SK-N-SH (cell line): ENCODE results near the gene PTPRG. TPM values are rescaled to one million over a fixed set of nuclear protein-coding genes. Genes with fewer than 3 reads are reported as not detected.

Source experiments
- CTCF ChIA-PET: fragments of 300-600, 350-600 bp; formaldehyde crosslinking; extraction: SDS; loops from one replicate; lab custom pipeline; 2021; lab: Yijun Ruan, JAX
- POLR2A ChIA-PET: fragments of 350-600 bp; sonication (Branson Sonifier 250); formaldehyde crosslinking; extraction: SDS; loops from one replicate; lab custom pipeline; 2020; ENCODE audit warnings: antibody characterized with exemption, inconsistent platforms; lab: Yijun Ruan, JAX
- DNase-seq: peaks from one replicate; pipeline ENCODE4 v3.0.0; 2012
- H2AFZ ChIP-seq: fragments of 200-600 bp; sonication (generic); 2 replicates; pipeline ENCODE4 v1.8.1; 2016; ENCODE audit warnings: antibody characterized with exemption, mild to moderate bottlenecking, low read depth
- H3F3A ChIP-seq: fragments of 200-600 bp; sonication (generic); replicated peaks from 2 replicates; pipeline ENCODE3; 2016; ENCODE audit warnings: antibody characterized with exemption, mild to moderate bottlenecking; ENCODE audit not compliant: insufficient read depth
- H3K27ac ChIP-seq, 2 experiments: fragments of 200-500 bp in 1 of 2; fragments of 200-600 bp in 1 of 2; sonication (Bioruptor generic) in 1 of 2; sonication (generic), shearing (Covaris generic) in 1 of 2; 2 replicates each; pipeline versions ENCODE4 v1.5.1 to v1.6.1; 2014 to 2016; ENCODE audit warnings: low read depth in 2 of 2, inconsistent platforms in 1 of 2, low read length in 1 of 2, mild to moderate bottlenecking in 1 of 2, mixed read lengths in 1 of 2
- H3K27me3 ChIP-seq: fragments of 200-600 bp; sonication (generic), shearing (Covaris generic); 2 replicates; pipeline ENCODE4 v1.6.1; 2016; ENCODE audit warnings: mixed run types; ENCODE audit not compliant: insufficient read depth
- H3K36me3 ChIP-seq, 2 experiments: fragments of 200-500 bp in 1 of 2; fragments of 200-600 bp in 1 of 2; sonication (Bioruptor generic) in 1 of 2; sonication (generic) in 1 of 2; replicated peaks in 1 of 2; 2 replicates each; pipeline versions ENCODE3 to v1.5.1; 2014 to 2016; ENCODE audit warnings: low read length in 1 of 2, mild to moderate bottlenecking in 1 of 2; ENCODE audit not compliant: insufficient read depth in 2 of 2, control insufficient read depth in 1 of 2
- H3K4me1 ChIP-seq, 2 experiments: fragments of 200-500 bp in 1 of 2; fragments of 200-600 bp in 1 of 2; sonication (Bioruptor generic) in 1 of 2; sonication (generic), shearing (Covaris generic) in 1 of 2; 2 replicates each; pipeline versions ENCODE4 v1.5.1 to v1.6.1; 2014 to 2016; ENCODE audit warnings: low read depth in 1 of 2, low read length in 1 of 2, mixed run types in 1 of 2; ENCODE audit not compliant: insufficient read depth in 2 of 2, control insufficient read depth in 1 of 2
- H3K4me2 ChIP-seq: fragments of 200-600 bp; sonication (generic), shearing (Covaris generic); 2 replicates; pipeline ENCODE4 v1.6.1; 2017; ENCODE audit warnings: mixed run types
- H3K4me3 ChIP-seq, 2 experiments: fragments of 200-500 bp in 1 of 2; fragments of 200-600 bp in 1 of 2; sonication (Bioruptor generic) in 1 of 2; sonication (generic), shearing (Covaris generic) in 1 of 2; 2 replicates each; pipeline versions ENCODE4 v1.5.1 to v1.8.1; 2014 to 2016; ENCODE audit warnings: low read depth in 2 of 2, inconsistent platforms in 1 of 2, low read length in 1 of 2, mild to moderate bottlenecking in 1 of 2, mixed read lengths in 1 of 2, moderate library complexity in 1 of 2
- H3K79me2 ChIP-seq: fragments of 200-600 bp; sonication (generic); 2 replicates; pipeline ENCODE4 v1.8.1; 2017; ENCODE audit warnings: mild to moderate bottlenecking; ENCODE audit not compliant: insufficient read depth
- H3K9ac ChIP-seq: fragments of 200-600 bp; sonication (generic); 2 replicates; pipeline ENCODE4 v1.6.1; 2017; ENCODE audit warnings: mixed run types
- H3K9me2 ChIP-seq: fragments of 200-600 bp; sonication (generic); 2 replicates; pipeline ENCODE4 v1.6.1; 2017; ENCODE audit warnings: mixed run types
- H3K9me3 ChIP-seq: fragments of 200-600 bp; sonication (generic); 2 replicates; pipeline ENCODE4 v1.6.1; 2017; ENCODE audit warnings: mixed run types, mild to moderate bottlenecking, moderate library complexity
- H4K20me1 ChIP-seq: fragments of 200-600 bp; sonication (generic); 2 replicates; pipeline ENCODE4 v1.6.1; 2017; ENCODE audit warnings: mild to moderate bottlenecking, mixed run types; ENCODE audit not compliant: insufficient read depth
- CTCF ChIP-seq: fragments of 200-600 bp; sonication (generic); IDR thresholded peaks from 2 replicates; pipeline ENCODE4 v1.6.1; 2017; ENCODE audit warnings: antibody characterized with exemption, mild to moderate bottlenecking, moderate library complexity
- GATA2 ChIP-seq: sonication (generic); formaldehyde crosslinking; IDR thresholded peaks from 2 replicates; pipeline ENCODE4 v1.5.0; 2020; ENCODE audit warnings: mild to moderate bottlenecking, missing genetic modification reagents
- NRF1 ChIP-seq: IDR thresholded peaks from 2 replicates; pipeline ENCODE4 v1.6.1; 2012; ENCODE audit warnings: low read depth, mild to moderate bottlenecking, low read length
- RAD21 ChIP-seq: IDR thresholded peaks from 2 replicates; pipeline ENCODE4 v1.6.1; 2012; ENCODE audit warnings: mild to moderate bottlenecking, low read length
- RFX5 ChIP-seq: IDR thresholded peaks from 2 replicates; pipeline ENCODE4 v1.6.1; 2012; ENCODE audit warnings: mild to moderate bottlenecking, improper control_type of control experiment, low read length
- SMC3 ChIP-seq: IDR thresholded peaks from 2 replicates; pipeline ENCODE4 v1.6.1; 2012; ENCODE audit warnings: low read depth, low read length, improper control_type of control experiment
- TAF1 ChIP-seq: IDR thresholded peaks from 2 replicates; pipeline ENCODE4 v1.6.1; 2012; ENCODE audit warnings: low read depth, mild to moderate bottlenecking, low read length, moderate library complexity, borderline replicate concordance
- TCF12 ChIP-seq: IDR thresholded peaks from 2 replicates; pipeline ENCODE4 v1.4.0; 2012
- WGBS: methylation state at CpG from one replicate; pipeline ENCODE4 v1.1.6; 2017; ENCODE audit warnings: low lambda C conversion rate; 5-methylcytosine and 5-hydroxymethylcytosine counted together
- polyA plus RNA-seq, 3 experiments: library from polyadenylated mRNA; depleted of rRNA; stranded (reverse); fragments of >200 nt; gene quantifications; 2 replicates each; pipeline ENCODE4 v1.2.3, GENCODE V29; 2012
- TF ChIP-seq, protein P1 (sequence below): fragments of 150-350 bp; IDR thresholded peaks from 2 replicates; pipeline ENCODE4 v1.6.1; 2017; ENCODE audit warnings: antibody characterized with exemption, low read length, low read depth, borderline replicate concordance
- TF ChIP-seq, protein P2 (sequence below): IDR thresholded peaks from 2 replicates; pipeline ENCODE4; 2012

The PTPRG gene
- polyA plus RNA-seq, 1 of the 3 experiments (the other 2 are of a cell fraction): 14.1 TPM

GRCh38 chr3:61857297-61857696 lies 295.9 kb downstream of the PTPRG start:
- POLR2A ChIA-PET: no interaction called here
- Histone ChIP-seq H3K9ac (no peak overlapping the region), H2AFZ (no peak overlapping the region), H3K36me3 (no peaks in the 10 kb centered on the region), H3K27me3 (no peaks in the 10 kb centered on the region), H3K4me2 (no peak overlapping the region), H3K9me2 (no peaks in the 10 kb centered on the region), H3F3A (no peaks in the 10 kb centered on the region), H3K4me3 (no peak overlapping the region), H4K20me1 (no peaks in the 10 kb centered on the region), H3K79me2 (peaks cover 15% of the 10 kb centered on the region; the same call in 1 of the 2 replicates), H3K4me1 (no peaks in the 10 kb centered on the region), H3K9me3 (peaks cover 7% of the 10 kb centered on the region; the same call in 1 of the 2 replicates), H3K27ac (no peak overlapping the region)
- WGBS: 55% methylated on average over 2 of the region's 2 CpGs
- TF ChIP-seq GATA2 (CRISPR knock-in tag) (no peak), SMC3 (no peak), NRF1 (no peak), TAF1 (no peak), TCF12 (no peak)
- TF ChIP-seq, protein P1, sequence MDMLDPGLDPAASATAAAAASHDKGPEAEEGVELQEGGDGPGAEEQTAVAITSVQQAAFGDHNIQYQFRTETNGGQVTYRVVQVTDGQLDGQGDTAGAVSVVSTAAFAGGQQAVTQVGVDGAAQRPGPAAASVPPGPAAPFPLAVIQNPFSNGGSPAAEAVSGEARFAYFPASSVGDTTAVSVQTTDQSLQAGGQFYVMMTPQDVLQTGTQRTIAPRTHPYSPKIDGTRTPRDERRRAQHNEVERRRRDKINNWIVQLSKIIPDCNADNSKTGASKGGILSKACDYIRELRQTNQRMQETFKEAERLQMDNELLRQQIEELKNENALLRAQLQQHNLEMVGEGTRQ: no peak
- TF ChIP-seq, protein P2, sequence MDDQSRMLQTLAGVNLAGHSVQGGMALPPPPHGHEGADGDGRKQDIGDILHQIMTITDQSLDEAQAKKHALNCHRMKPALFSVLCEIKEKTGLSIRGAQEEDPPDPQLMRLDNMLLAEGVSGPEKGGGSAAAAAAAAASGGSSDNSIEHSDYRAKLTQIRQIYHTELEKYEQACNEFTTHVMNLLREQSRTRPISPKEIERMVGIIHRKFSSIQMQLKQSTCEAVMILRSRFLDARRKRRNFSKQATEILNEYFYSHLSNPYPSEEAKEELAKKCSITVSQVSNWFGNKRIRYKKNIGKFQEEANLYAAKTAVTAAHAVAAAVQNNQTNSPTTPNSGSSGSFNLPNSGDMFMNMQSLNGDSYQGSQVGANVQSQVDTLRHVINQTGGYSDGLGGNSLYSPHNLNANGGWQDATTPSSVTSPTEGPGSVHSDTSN: 0 out of 2 replicates have a peak, but pooled peaks have one; percentile 3
- DNase-seq: no peak
- CTCF ChIA-PET: interaction anchor here (0.6 to 5.0 kb wide), 45 partner anchors 8 to 700 kb away, joined by 3 to 102 read pairs (median 5); no protein-coding TSS in a partner anchor

DNA sequence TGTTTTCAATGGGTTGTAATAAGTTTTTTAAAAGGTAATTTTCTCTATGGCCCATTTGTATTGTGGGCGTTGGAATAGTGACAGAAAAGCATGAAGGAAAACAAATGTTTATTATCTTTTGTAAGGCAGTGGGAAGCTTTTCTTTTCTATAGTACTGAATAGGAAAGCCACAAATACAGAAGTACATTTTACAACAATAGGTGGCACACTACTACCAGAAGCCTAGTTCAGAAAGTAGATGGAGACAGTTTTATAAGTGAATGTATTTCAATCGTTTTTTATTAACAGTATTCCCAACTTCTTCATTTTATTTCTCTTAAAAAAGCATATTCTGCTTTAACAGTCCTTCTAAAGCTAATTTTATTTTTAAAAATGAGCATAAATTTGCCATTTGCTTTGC lies 296.7 kb downstream of the PTPRG start:
- H3K27me3 ChIP-seq: no peaks in the 10 kb centered on the region
- H3K4me3 ChIP-seq: no peak overlapping the region
- peak; percentile 27 for DNase-seq
- under 1% methylated on average over 2 of the region's 2 CpGs for WGBS
- CTCF ChIA-PET: interaction anchor here (0.6 to 5.0 kb wide), 57 partner anchors 8 to 699 kb away, joined by 3 to 102 read pairs (median 4); no protein-coding TSS in a partner anchor
- H3K36me3 ChIP-seq: no peaks in the 10 kb centered on the region
- no peak overlapping the region for H2AFZ ChIP-seq
- no peak overlapping the region for H3K27ac ChIP-seq
- peaks cover 11% of the 10 kb centered on the region; the same call in 1 of the 2 replicates for H3K79me2 ChIP-seq
- H3K9me2 ChIP-seq: no peaks in the 10 kb centered on the region
- H3K9ac ChIP-seq: no peak overlapping the region
- no peaks in the 10 kb centered on the region for H4K20me1 ChIP-seq
- POLR2A ChIA-PET: no interaction called here
- H3K4me2 ChIP-seq: no peak overlapping the region
- peaks cover 7% of the 10 kb centered on the region; the same call in 1 of the 2 replicates for H3K9me3 ChIP-seq
- TF ChIP-seq CTCF: peak; percentile 65
- no peak for TF ChIP-seq RFX5
- TF ChIP-seq RAD21: peak; percentile 88
- peak; percentile 64 for TF ChIP-seq SMC3
- TF ChIP-seq, all 33 proteins: peak for 3
- no peaks in the 10 kb centered on the region for H3F3A ChIP-seq
- H3K4me1 ChIP-seq: no peaks in the 10 kb centered on the region
